ENCODE measurements around the gene NAPB.

NAPB gene

GRCh38 chr20:23404196-23404595 lies 17.1 kb downstream of the NAPB start:
- DNase-seq (ENCODE audit: low read depth), result no peak

- no peak for DNase-seq (ENCODE audit: low read depth)
Observed at GRCh38 chr20:23403751-23404150, 17.5 kb downstream of the NAPB start.

GRCh38 chr20:23401051-23401450 lies 20.2 kb downstream of the NAPB start:
- no peak for DNase-seq (ENCODE audit: low read depth)

GRCh38 chr20:23399568-23400241 lies 21.6 kb downstream of the NAPB start:
- DNase-seq (ENCODE audit: low read depth), result no peak

GRCh38 chr20:23397961-23398360 lies 23.3 kb downstream of the NAPB start:
- DNase-seq (ENCODE audit: low read depth), result no peak

GRCh38 chr20:23396950-23397627 lies 24.2 kb downstream of the NAPB start:
- no peak for DNase-seq (ENCODE audit: low read depth)

GRCh38 chr20:23393996-23394775 lies 27.1 kb downstream of the NAPB start:
- DNase-seq (ENCODE audit: low read depth), result no peak

- DNase-seq (ENCODE audit: low read depth), result no peak
Observed at GRCh38 chr20:23391707-23392310, 29.5 kb downstream of the NAPB start.

GRCh38 chr20:23390091-23390774 lies 31.1 kb downstream of the NAPB start:
- no peak for DNase-seq (ENCODE audit: low read depth)

- no peak for DNase-seq (ENCODE audit: low read depth)
Observed at GRCh38 chr20:23387118-23387443, 34.2 kb downstream of the NAPB start.

- DNase-seq (ENCODE audit: low read depth), result no peak
Observed at GRCh38 chr20:23386304-23387117, 34.8 kb downstream of the NAPB start.

GRCh38 chr20:23381876-23382275 lies 39.4 kb downstream of the NAPB start:
- no peak for DNase-seq (ENCODE audit: low read depth)

GRCh38 chr20:23379772-23380171 lies 41.5 kb downstream of the NAPB start:
- no peak for DNase-seq (ENCODE audit: low read depth)

GRCh38 chr20:23375827-23376226 lies 45.5 kb downstream of the NAPB start:
- no peak for DNase-seq (ENCODE audit: low read depth)

- DNase-seq (ENCODE audit: low read depth), result no peak
Observed at GRCh38 chr20:23374441-23374840, 46.8 kb downstream of the NAPB start.

GRCh38 chr20:23371496-23371895 lies 49.8 kb downstream of the NAPB start:
- DNase-seq (ENCODE audit: low read depth), result no peak

GRCh38 chr20:23370873-23371272 lies 50.4 kb downstream of the NAPB start:
- DNase-seq (ENCODE audit: low read depth), result no peak

- DNase-seq (ENCODE audit: low read depth), result no peak
Observed at GRCh38 chr20:23370274-23370673, 51.0 kb downstream of the NAPB start.

- DNase-seq (ENCODE audit: low read depth), result no peak
Observed at GRCh38 chr20:23369072-23369823, 52.0 kb downstream of the NAPB start.

GRCh38 chr20:23368316-23369071 lies 52.8 kb downstream of the NAPB start:
- no peak for DNase-seq (ENCODE audit: low read depth)
